HG03354 (cell line): ENCODE measurements around the gene MED13L.

Experiments used
- ATAC-seq: cut with Tn5 transposase; IDR thresholded peaks from one replicate; pipeline ENCODE4 v1.9.1; 2021; ENCODE audit warnings: mild to moderate bottlenecking; ENCODE audit not compliant: unreplicated experiment, poor library complexity, severe bottlenecking

The MED13L gene

DNA sequence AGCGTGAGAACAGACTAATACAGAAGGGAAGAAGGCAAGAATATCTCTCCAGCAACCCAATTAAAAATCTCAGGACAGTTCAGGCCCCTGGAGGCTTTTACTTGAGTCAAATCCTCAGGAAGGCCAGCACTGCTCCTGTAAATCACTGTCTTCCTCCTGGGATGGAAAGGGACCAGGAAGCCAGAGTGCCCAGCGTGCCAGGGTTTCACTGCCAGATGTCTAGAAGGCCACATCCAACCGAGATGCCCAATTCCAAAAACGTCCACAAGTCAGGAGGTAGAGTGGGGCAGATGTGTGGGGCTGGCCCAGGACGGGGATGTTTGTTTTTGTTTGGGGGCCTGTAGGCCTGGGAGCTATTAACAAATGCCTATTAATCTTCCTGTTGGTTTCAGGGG is 332.0 kb downstream of the MED13L start:
- no peak for ATAC-seq

DNA sequence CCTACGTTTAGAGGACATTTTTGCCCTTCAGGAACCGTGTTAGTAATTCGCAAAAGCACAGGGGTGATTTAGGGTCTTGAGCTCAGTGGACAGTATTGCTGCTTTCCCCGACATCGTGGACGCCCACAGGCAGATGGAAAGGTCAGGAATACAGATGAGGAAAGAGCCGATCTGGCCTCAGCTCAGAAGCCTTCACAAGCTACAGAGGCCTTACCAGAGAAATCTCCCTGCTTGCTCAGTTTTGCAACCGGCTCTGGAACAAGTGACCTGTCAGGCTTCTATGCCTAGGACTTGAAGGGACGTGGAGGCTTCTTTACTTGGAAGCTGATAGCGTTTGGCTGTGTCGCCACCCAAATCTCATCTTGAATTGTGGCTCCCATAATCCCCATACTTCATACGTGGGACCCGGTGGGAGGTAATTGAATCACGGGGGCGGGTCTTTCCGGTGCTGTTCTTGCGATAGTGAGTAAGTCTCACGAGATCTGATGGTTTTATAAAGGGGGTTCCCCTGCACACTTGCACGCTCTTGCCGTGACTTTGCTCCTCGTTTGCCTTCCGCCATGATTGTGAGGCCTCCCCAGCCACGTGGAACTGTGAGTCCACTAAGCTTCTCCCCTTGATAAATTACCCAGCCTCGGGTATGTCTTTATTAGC is 332.5 kb downstream of the MED13L start:
- ATAC-seq: no peak

DNA sequence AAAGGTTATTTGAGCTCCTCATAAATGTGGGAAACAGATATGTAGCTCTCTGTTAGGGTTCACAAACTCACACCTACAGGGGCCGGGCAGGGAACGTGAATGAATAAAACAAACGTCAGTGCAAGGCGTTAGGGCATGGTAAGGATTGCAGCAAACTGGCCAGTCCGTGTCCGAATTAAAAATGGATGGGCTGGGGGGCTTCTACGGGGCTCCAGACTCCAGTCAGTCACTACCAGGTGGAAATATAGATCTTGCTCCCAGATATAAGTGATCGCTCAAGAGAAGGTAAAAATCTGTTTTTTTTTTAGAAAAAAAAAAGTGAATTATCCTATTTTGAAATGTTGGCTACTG is 333.1 kb downstream of the MED13L start:
- no peak for ATAC-seq

DNA sequence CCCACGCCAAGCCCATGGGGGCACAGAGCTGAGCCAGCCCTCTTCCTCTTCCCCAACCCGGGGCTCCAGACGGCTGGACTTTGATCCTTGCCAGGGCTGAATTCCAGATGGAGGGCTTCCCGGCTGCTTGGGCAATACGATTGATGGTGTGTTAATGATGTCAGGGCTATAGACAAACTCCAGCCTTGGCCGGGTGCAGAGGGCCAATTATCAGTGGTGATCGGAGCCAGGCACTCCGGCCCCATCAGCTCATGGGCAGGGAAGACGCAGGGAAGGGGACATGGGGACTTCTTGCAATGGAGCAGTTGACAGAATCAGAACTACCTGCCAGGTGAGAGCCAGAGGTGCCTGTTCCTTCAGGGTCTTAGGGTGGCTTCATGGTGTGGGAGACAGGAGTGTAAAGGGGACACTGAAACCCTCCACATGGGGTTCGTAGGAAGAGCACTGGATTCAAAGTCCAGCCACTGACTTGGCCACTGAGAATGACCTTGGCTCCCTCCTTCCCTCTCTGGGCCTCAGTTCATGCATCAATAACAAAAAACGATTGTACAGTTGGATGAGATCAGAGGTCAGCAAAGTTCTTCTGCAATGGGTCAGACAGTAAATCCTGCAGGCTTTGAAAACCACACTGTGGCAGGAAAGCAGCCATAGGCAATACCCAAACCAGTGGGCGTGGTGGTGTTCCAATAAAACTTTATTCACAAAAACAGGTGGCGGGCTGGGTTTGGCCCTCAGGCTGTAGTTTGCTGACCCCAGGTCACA is 333.7 kb downstream of the MED13L start:
- ATAC-seq: no peak

DNA sequence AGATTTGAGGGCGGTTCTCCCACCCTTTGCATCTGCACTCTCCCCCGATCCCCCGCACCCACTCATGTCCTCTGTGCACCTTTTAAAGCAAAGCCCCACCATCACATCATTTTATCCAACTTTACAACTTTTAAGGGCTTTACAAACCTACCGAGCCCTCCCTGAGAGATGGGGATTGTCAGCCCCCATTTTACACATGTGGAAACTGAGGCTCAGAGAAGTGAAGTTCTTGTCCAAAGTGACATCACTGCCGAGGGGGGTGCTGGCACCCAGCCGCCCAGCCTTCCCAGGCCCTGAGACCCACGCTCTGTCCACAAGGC is 334.2 kb downstream of the MED13L start:
- ATAC-seq: no peak

DNA sequence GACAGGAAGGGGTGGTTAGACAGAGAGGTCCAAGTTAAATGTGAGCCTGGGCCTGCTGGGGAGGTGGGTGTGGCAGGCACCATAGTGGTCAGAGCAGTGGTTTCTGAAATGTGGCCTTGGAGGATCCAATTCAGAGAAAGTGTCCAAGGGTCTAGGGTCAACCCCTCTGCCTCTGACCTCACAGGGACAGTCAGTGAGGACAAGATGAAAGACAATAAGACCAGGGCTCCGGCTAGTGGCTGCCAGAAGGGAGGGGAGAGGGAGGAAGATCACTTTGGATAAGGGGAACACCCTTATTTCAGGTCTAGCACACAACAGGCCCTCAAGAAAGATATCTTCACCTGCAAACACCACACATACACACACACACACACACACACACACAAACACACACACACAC is 335.1 kb downstream of the MED13L start:
- no peak for ATAC-seq

DNA sequence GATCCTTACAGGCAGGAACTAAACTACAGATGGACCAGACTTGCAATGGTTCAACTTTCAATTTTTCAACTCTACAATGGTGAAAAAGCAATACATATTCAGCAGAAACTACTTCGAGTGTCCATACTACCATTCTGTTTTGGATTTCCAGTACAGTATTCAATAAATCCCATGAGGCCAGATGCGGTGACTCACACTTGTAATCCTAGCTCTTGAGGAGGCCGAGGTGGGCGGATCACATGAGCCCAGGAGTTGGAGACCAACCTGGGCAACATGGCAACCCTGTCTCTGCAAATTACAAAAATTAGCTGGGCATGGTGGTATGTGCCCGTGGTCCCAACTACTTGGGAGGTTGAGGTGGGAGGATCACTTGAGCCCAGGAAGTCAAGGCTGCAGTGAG is 336.1 kb downstream of the MED13L start:
- no peak for ATAC-seq

DNA sequence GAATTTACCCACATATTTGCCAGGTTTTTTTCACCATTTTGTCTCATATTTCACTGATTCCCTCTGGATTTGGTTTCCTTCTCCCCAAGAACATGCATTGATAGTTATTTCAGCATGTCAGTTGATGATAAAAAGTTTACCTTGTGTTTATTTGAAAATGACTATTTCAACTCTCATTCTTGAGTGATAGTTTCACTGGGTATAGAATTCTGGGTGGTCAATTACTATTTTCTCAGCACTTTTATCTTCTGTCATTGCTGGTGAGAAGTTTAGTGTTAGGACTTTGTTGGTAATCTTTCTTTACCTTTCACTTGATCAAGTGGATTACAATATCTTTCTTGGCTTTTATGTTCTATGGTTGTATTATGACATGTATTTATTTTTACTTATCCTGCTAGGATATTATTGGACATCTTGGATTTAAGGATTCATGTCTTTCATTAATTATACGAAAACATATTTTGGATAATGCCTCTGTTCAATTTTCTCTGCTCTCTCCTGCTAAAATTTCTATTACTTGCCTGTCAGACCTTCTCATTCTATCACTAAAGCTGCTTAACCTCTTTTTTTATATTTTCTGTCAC is 338.6 kb downstream of the MED13L start:
- ATAC-seq: no peak

DNA sequence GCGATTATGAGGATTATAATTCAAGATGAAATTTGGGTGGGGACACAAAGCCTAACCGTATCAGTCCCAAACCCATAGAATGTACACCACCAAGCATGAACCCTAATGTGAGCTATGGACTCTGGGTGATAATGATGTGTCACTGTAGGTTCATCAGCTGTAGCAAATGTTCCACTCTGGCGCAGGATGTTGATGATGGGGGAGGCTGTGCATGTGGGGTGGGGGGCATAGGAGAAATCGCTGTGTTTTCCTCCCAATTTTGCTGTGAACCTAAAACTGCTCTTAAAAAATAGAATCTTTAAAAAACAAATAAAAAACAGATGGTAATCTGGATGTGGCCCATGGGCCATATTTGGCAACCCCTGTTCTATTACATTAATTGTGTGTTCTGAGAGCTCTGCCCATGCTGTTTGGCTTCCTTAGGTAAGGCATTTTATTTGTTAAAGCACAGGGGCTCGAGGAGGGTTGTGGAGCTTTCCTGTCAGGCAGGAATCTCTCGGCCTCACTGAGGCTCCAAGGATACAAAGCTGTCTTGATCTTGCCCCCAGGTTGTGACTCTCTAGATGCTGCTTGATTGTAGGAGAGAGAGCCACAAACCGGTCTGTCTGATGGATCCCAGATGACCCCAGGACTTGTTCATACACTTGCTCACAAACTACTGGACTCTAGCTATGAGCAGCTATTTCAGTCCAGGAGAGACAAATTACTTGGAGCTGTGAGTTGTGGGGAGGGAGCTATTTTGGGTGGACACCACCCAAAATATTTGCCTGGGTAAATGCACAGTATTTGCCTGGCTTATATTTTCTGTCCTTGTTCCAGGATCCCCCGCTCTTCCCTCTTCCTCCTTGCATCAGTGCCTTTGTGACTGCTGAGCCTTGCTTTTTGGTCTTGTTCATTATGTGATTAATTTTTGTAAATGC is 340.2 kb downstream of the MED13L start:
- no peak for ATAC-seq

DNA sequence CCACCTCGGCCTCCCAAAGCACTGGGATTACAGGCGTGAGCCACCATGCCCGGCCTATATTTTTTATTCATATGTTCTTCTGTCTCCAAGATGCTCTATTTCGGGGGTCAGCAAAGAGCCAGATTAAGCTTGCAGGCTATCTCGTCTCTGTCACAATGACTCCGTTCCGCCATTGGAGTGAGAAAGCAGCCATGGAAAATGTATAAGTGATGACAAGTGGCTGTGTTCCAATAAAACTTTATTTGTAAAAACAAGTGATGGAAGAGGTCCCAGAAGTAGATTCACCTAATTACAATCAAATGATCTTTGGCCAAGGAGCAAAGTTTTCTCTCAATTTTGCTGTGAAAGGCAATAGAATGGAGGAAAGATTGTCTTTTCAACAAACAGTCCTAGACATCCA is 342.6 kb downstream of the MED13L start:
- no peak for ATAC-seq

DNA sequence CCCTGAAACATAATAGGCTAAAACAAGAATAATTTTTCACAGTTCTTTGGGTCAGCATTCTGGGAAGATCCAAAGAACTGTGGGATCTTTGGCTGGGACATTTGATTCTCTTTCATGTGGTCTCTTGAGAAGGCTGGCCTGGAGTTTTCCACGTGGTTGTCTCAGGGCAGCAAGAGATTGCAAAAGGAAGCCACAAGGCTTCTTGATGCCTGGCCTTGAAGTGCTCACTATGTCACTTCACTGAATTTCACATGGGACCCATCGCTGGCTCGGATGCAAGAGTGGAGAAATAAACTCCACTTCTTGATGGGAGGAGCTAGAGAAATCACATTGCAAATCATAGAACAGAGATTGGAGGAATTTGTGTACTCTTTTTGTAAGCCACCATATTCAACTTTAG is 343.4 kb downstream of the MED13L start:
- no peak for ATAC-seq

DNA sequence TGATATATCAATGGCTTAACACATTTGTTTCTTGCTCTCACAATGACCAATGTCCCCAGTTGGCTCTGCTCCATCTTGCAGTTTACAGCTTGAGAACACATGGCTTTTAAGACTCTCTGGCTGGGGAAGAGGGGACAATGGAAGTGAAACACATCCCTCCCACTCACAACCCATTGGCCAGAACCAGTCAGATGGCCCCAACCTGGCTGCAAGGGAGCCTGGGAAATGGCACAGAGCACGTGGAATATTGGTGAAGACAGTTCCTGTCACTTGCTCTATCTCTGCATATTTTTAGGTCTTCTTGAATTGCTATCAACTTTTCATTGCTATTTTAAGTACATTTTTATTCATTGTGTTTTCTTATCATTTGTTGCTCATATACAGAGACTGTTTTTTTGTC is 345.4 kb downstream of the MED13L start:
- no peak for ATAC-seq

DNA sequence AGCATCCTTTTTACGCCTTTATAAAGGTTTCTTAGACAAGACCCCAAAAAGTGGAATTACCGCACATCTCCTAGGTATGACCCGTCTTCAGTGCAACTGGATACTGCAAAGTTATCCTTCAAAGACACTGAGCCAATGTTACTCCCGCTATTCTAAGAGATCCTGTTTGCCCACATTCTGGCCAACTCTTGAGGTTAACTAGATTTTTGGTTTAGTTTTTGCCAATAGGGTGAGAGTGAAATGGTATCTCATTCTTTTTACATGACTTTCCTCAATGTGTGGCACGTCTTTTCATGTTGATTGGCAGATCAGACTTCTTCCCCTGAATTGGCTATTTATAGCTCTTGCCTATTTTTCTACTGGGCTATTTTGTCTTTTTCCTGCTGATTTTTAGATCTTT is 347.2 kb downstream of the MED13L start:
- ATAC-seq: no peak

DNA sequence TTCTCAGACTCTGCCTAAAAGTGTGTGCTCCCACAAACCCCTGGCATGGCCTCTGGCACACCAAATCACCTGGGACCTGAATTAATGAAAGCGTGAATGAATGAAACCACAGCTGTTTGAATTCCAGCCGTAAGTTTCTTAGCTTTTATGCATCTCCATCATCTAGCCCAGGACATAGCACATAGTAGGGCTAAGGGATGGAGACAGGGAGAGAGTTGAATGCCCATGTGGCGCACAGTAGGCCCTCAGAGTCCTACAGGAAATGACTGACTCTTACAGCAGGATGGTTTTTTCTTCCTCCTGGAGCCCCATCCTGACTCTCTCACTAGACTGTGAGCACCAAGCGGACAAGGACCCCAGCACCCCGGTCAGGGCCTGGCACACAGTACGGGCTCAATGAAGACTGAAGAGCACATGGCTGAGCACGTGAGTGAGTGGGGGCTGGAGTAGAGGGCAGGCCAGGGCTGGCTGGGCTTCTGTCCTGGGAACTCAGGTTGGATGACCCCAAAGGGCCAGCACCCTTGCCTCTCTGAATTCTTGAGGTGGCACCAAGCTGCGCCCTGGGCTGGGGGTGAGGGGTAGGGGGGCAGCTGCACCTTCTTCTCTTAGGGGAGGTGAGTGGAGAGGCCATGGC is 351.3 kb downstream of the MED13L start:
- ATAC-seq: no peak

DNA sequence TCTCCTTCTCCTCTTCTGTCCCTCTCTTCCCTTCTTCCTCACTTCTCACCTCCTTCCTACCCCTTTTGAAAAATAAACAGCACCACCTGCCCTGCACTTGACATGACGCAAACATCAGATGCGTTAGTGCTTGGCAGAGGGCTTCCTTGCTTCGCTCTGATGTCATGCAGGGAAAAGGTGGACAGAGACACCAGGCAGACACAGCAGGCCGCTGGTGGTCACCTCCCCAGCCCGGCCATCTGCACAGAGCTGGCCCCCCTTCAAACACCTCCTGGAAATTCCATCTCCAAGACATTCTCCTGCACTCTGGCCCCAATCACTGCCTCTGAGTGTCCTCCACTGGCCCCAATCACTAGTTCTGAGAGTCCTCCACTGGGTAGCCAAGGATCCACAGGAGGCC is 353.6 kb downstream of the MED13L start:
- ATAC-seq: no peak

DNA sequence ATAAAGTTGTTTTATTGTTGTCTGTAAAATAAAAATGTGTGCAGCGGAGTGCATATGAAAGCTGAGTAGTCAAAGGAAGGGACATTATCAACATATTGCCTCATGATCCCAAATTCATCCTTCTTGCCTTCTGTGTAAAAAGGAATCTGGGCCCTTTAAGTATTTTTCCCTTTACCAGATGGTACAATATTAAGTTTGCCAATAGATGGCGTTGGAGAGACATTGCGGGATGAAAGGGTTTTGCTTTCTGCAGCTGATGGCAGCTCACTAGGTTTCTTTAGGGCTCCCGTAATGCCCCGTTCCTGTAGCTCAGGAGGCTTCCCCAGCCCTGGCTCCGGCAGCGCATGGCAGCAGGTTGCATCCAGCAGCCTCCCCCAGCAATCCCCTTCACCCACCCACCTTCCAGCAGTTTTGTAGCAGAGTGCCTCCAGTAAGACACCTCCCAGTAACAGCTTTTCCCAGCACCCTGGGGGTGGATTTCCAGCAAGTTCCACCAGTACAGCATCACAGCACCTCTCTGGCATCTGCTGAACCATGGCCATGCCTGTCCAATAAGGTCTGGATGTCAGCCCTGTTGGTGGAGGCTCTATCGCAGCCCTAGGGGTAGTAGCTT is 354.4 kb downstream of the MED13L start:
- no peak for ATAC-seq

DNA sequence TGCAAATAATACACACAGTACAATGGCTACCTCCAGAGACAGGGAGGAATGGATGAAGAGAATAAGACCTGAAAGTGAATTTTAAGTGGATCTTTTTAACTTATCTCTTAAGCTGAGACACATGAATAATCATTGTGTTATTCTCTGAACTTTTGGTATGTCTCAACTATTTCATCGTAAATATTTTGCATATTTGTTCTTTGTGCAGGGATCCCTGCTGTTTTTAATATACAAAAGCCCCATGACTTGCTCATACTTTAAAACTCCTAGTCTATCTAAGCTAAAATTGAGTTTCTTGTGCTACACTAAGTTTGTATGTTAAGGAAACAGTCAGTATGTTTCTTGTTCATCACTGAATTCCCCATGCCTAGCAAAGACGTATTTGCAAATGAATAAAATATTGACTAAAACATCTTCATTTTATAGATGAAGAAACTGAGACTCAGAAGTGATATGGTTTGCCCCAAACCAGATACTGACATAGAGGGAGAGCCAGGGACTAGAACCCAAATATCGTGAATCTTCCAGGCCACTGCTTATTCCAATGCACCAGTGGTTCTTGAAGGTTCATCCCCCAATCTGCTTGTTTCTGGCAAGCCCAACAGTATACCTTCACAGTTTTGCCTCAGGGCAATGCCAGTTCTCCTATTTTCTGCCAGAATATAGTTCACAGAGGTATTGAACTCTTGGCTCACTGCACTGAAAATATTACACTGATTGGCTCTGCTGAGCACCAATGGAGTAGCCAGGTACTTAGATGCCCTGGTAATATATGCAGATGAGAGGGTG is 356.9 kb downstream of the MED13L start:
- no peak for ATAC-seq

DNA sequence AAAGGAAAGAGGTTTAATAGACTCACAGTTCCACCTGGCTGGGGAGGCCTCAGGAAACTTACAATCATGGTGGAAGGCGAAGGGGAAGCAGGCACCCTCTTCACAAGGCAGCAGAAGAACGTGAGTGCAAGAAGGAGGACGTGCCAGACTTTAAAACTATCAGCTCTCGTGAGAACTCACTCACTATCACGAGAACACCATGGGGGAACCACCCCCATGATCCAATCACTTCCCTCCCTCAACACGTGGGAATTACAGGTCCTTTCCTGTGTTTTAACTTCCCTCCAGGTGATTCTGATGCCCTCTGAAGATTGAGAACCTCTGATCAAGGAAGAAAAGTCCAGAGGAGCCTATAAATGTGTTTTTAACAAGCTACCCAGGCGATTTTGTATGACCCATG is 358.7 kb downstream of the MED13L start:
- no peak for ATAC-seq
